Upper lobe of left lung (tissue), 6 donors: ENCODE measurements around the gene ZDHHC17. TPM values are rescaled to one million over a fixed set of nuclear protein-coding genes. Genes with fewer than 3 reads are reported as not detected.

Experiments used
- ATAC-seq, 2 donors: fragments of 200-7000 bp; cut with Tn5 transposase; one replicate each; pipeline ENCODE4 v1.9.1; 2022; ENCODE audit warnings: mild to moderate bottlenecking in 2 of 2, moderate library complexity in 2 of 2; ENCODE audit not compliant: low FRiP score in 2 of 2
- DNase-seq, 2 donors: peaks; one replicate each; pipeline ENCODE4 v3.0.0-alpha.2; 2019 to 2020
- H3K27ac ChIP-seq, 4 donors: fragments of 200-600 bp; sonication (generic); one replicate each; pipeline ENCODE4 v1.5.1; 2016 to 2019
- H3K27me3 ChIP-seq, 4 donors: fragments of 200-600 bp; sonication (generic); one replicate each; pipeline ENCODE4 v1.5.1; 2017 to 2019
- H3K36me3 ChIP-seq, 4 donors: fragments of 200-600 bp; sonication (generic); one replicate each; pipeline ENCODE4 v1.5.1; 2016 to 2019
- H3K4me1 ChIP-seq, 4 donors: fragments of 200-600 bp; sonication (generic); one replicate each; pipeline ENCODE4 v1.5.1; 2018 to 2019
- H3K4me3 ChIP-seq, 4 donors: fragments of 200-600 bp; sonication (generic); one replicate each; pipeline ENCODE4 v1.5.1; 2017 to 2019; ENCODE audit warnings: mild to moderate bottlenecking in 2 of 4, moderate library complexity in 1 of 4
- H3K9me3 ChIP-seq, 4 donors: fragments of 200-600 bp; sonication (generic); one replicate each; pipeline ENCODE4 v1.5.1; 2018 to 2019
- CTCF ChIP-seq, 6 experiments: fragments of 450-650 bp in 4 of 6; fragments of 200-600 bp in 2 of 6; sonication (generic) in 2 of 6; IDR thresholded peaks; one replicate each; pipeline ENCODE4 v1.5.1; 2016 to 2019; ENCODE audit warnings: antibody characterized with exemption in 6 of 6
- EP300 ChIP-seq, 4 donors: sonication (generic); formaldehyde crosslinking; IDR thresholded peaks; one replicate each; pipeline ENCODE4 v1.5.1; 2017; ENCODE audit warnings: antibody characterized with exemption in 4 of 4, control low read depth in 2 of 4
- POLR2A ChIP-seq, 4 donors: fragments of 450-650 bp; IDR thresholded peaks; one replicate each; pipeline ENCODE4 v1.5.1; 2016 to 2017; ENCODE audit warnings: antibody characterized with exemption in 4 of 4, mild to moderate bottlenecking in 2 of 4
- POLR2AphosphoS5 ChIP-seq, 2 donors: sonication (generic); formaldehyde crosslinking; IDR thresholded peaks; one replicate each; pipeline ENCODE4 v1.5.1; 2017; ENCODE audit warnings: antibody characterized with exemption in 2 of 2
- WGBS, 2 donors: methylation state at CpG; one replicate each; pipeline ENCODE4 v1.1.5; 2017 to 2018; 5-methylcytosine and 5-hydroxymethylcytosine counted together
- total RNA-seq, 6 donors: library from RNA; depleted of rRNA in 4 of 6; stranded (reverse); fragments of >200 nt in 4 of 6; gene quantifications; one replicate each; pipeline versions ENCODE4 v1.1.0 to v1.2.1, GENCODE V29; 2016 to 2021
- donor health status: DM: no; HTN: no; CAD: no; lungs with moderate emphysema.
- donor health status: DM: no; HTN: yes; CAD: no; lungs with severe emphysema.

Gene ZDHHC17
- total RNA-seq, 6 donors from 2014 or later: 13.0 to 107 (median 30.0) TPM

GRCh38 chr12:76787689-76788088 is 23.8 kb downstream of the ZDHHC17 start:
- Histone ChIP-seq H3K4me3 (no peak overlapping the region), H3K27me3 (no peaks in the 10 kb centered on the region), H3K9me3 (no peaks in the 10 kb centered on the region), H3K36me3 (no peaks in the 10 kb centered on the region), H3K4me1 (peaks cover 0 to 18% (median 2%) of the 10 kb centered on the region in 4 donors), H3K27ac (no peak overlapping the region)
- WGBS, 2 donors: 87 to 97% methylated on average over 2 of the region's 2 CpGs
- TF ChIP-seq CTCF (IDR thresholded peaks at IDR 0.05) (no peak), POLR2AphosphoS5 (IDR thresholded peaks at IDR 0.05) (no peak), POLR2A (IDR thresholded peaks at IDR 0.05) (no peak), EP300 (IDR thresholded peaks at IDR 0.05) (no peak)
- DNase-seq (no peak), ATAC-seq (no peak)

- Histone ChIP-seq H3K9me3 (no peaks in the 10 kb centered on the region), H3K4me3 (no peak overlapping the region), H3K27ac (no peak overlapping the region), H3K27me3 (no peaks in the 10 kb centered on the region), H3K4me1 (peaks cover 0 to 18% (median 0%) of the 10 kb centered on the region in 4 donors), H3K36me3 (no peaks in the 10 kb centered on the region)
- 70% methylated on average over 3 of the region's 3 CpGs for WGBS, 2 donors
- DNase-seq (no peak), ATAC-seq (no peak)
- TF ChIP-seq POLR2AphosphoS5 (IDR thresholded peaks at IDR 0.05) (no peak), CTCF (IDR thresholded peaks at IDR 0.05) (no peak), EP300 (IDR thresholded peaks at IDR 0.05) (no peak), POLR2A (IDR thresholded peaks at IDR 0.05) (no peak)
These were observed 25.6 kb downstream of the ZDHHC17 start for GRCh38 chr12:76789335-76790050.

GRCh38 chr12:76790564-76791552 is 26.9 kb downstream of the ZDHHC17 start:
- ATAC-seq (peak in 1 of 2 donors; percentile 58), DNase-seq (no peak)
- Histone ChIP-seq H3K36me3 (no peaks in the 10 kb centered on the region), H3K27me3 (no peaks in the 10 kb centered on the region), H3K4me1 (peaks cover 0 to 12% (median 0%) of the 10 kb centered on the region in 4 donors), H3K4me3 (no peak overlapping the region), H3K27ac (no peak overlapping the region), H3K9me3 (no peaks in the 10 kb centered on the region)
- TF ChIP-seq EP300 (IDR thresholded peaks at IDR 0.05): no peak
- TF ChIP-seq POLR2A (IDR thresholded peaks at IDR 0.05): no peak
- TF ChIP-seq CTCF (IDR thresholded peaks at IDR 0.05): peak in 5 of 6 experiments; percentile 24 to 62 (median 52)
- TF ChIP-seq POLR2AphosphoS5 (IDR thresholded peaks at IDR 0.05): no peak
- 49 to 51% methylated on average over 4 of the region's 4 CpGs for WGBS, 2 donors

- ATAC-seq (no peak), DNase-seq (no peak)
- Histone ChIP-seq H3K27ac (no peak overlapping the region), H3K4me3 (no peak overlapping the region), H3K4me1 (peaks cover 0 to 12% (median 0%) of the 10 kb centered on the region in 4 donors), H3K27me3 (no peaks in the 10 kb centered on the region), H3K36me3 (no peaks in the 10 kb centered on the region), H3K9me3 (no peaks in the 10 kb centered on the region)
- 48 to 59% methylated on average over 1 of the region's 1 CpG for WGBS, 2 donors
- TF ChIP-seq POLR2A (IDR thresholded peaks at IDR 0.05) (no peak), POLR2AphosphoS5 (IDR thresholded peaks at IDR 0.05) (no peak), EP300 (IDR thresholded peaks at IDR 0.05) (no peak), CTCF (IDR thresholded peaks at IDR 0.05) (no peak)
These were observed 28.9 kb downstream of the ZDHHC17 start for GRCh38 chr12:76792828-76793227.
